GM23338 (cell line): ENCODE results near the gene GHRH.

ENCODE experiments used
- CREB1 ChIP-seq: fragments of 250-450 bp; sonication (Bioruptor Pico); IDR thresholded peaks from 2 replicates; pipeline ENCODE4 v1.5.0; 2020; ENCODE audit warnings: low read depth, mild to moderate bottlenecking, moderate library complexity
- CTCF ChIP-seq, 2 experiments: fragments of 200-600 bp in 1 of 2; sonication (generic) in 1 of 2; conservative IDR thresholded peaks; 2 replicates each; pipeline versions ENCODE4 v1.5.1 to v1.6.1; 2016 to 2017; ENCODE audit warnings: antibody characterized with exemption in 2 of 2, low read depth in 2 of 2, mild to moderate bottlenecking in 2 of 2, moderate library complexity in 1 of 2
- ETS1 ChIP-seq: IDR thresholded peaks from 2 replicates; pipeline ENCODE4 v1.6.1; 2016; ENCODE audit warnings: antibody characterized with exemption
- EZH2 ChIP-seq: fragments of 200-600 bp; sonication (generic); IDR thresholded peaks from one replicate; pipeline ENCODE4 v1.8.0; 2017; ENCODE audit warnings: antibody characterized with exemption, mild to moderate bottlenecking, low read depth; ENCODE audit not compliant: unreplicated experiment
- EZH2phosphoT487 ChIP-seq: fragments of 200-600 bp; sonication (generic); IDR thresholded peaks from one replicate; pipeline ENCODE4 v1.8.1; 2018; ENCODE audit warnings: antibody characterized with exemption; ENCODE audit not compliant: unreplicated experiment
- POLR2AphosphoS5 ChIP-seq: IDR thresholded peaks from 2 replicates; pipeline ENCODE4 v1.6.1; 2016; ENCODE audit warnings: antibody characterized with exemption, low read depth
- REST ChIP-seq: IDR thresholded peaks from one replicate; pipeline ENCODE4 v1.6.1; 2018; ENCODE audit warnings: antibody characterized with exemption; ENCODE audit not compliant: unreplicated experiment
- ZNF331 ChIP-seq: fragments of 250-450 bp; sonication (Bioruptor Pico); IDR thresholded peaks from 2 replicates; pipeline ENCODE4 v1.5.0; 2020; ENCODE audit warnings: low read depth, mild to moderate bottlenecking, moderate library complexity

GRCh38 chr20:37291724-37292126 is 30.1 kb upstream of the GHRH start:
- TF ChIP-seq ZNF331 (CRISPR knock-in tag) (no peak), EZH2phosphoT487 (no peak), EZH2 (no peak), CTCF (conservative IDR thresholded peaks at IDR 0.05; ENCODE audit: low read depth in 2 of 2) (no peak), POLR2AphosphoS5 (no peak), REST (no peak), ETS1 (no peak), CREB1 (CRISPR knock-in tag) (no peak)
